Erythroblast (primary cell): ENCODE measurements around the gene DIMT1.
A peak's percentile ranks its signal among the peaks of the same experiment; 100 is the strongest.

ENCODE experiments used
- DNase-seq, 2 experiments: peaks; one replicate each; lab custom pipeline; 2025; lab: John Stamatoyannopoulos, UW
- GATA1 ChIP-seq: IDR thresholded peaks from 2 replicates; pipeline ENCODE4 v1.6.1; 2011; ENCODE audit warnings: low read depth, mild to moderate bottlenecking, control low read depth, low read length, moderate library complexity
- POLR2A ChIP-seq: IDR thresholded peaks from 2 replicates; pipeline ENCODE4 v1.6.1; 2011; ENCODE audit warnings: mild to moderate bottlenecking, low read length

Gene DIMT1

GRCh38 chr5:62343428-62343827, 60.3 kb downstream of the DIMT1 start:
- no peak for DNase-seq
- TF ChIP-seq POLR2A (no peak), GATA1 (no peak)

- TF ChIP-seq GATA1 (no peak), POLR2A (no peak)
- no peak for DNase-seq
Measured at GRCh38 chr5:62342476-62342837, 61.2 kb downstream of the DIMT1 start.

- no peak for DNase-seq
Measured at GRCh38 chr5:62341783-62342475, 61.8 kb downstream of the DIMT1 start.

GRCh38 chr5:62340979-62341378, 62.7 kb downstream of the DIMT1 start:
- TF ChIP-seq GATA1 (no peak), POLR2A (no peak)
- no peak for DNase-seq

More at GRCh38 chr5:62341783-62342475, 61.8 kb downstream of the DIMT1 start:
- no peak for TF ChIP-seq POLR2A
- TF ChIP-seq GATA1, result no peak

DNA sequence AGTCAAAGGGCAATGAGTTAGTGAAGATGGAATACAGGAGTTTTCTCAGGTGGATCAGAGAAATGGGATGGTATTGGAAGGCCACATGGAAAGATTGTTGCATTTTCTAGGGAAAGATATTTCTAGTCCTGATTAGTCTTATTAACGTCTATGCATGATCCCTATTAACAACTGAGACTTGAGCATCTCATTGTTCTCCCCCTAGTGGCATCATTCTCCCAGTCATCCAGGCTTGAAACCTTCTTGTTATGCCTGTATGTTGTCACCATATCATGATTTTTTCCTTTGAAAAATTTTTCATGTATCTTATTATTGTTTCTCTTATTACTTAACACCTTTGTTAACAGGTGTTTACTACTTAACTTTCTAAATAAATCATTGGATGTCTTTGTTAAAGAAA, 63.3 kb downstream of the DIMT1 start:
- TF ChIP-seq GATA1, result no peak
- no peak for TF ChIP-seq POLR2A
- DNase-seq, result peak; percentile 54 to 56
